Type B pancreatic cell (in vitro differentiated cells): ENCODE measurements around the gene PRKRIP1. TPM values are rescaled to one million over a fixed set of nuclear protein-coding genes. Genes with fewer than 3 reads are reported as not detected.
A peak's percentile ranks its signal among the peaks of the same experiment; 100 is the strongest.

Source experiments
- DNase-seq: peaks from one replicate; pipeline ENCODE4 v3.0.0; 2021; ENCODE audit warnings: mixed read lengths; ENCODE audit not compliant: unreplicated experiment; ENCODE audit errors: extremely low spot score
- H3K27ac Mint-ChIP-seq: 2 replicates; pipeline ENCODE4 v1.8.0; 2021; ENCODE audit warnings: mild to moderate bottlenecking, mixed read lengths
- H3K27me3 Mint-ChIP-seq: 2 replicates; pipeline ENCODE4 v1.8.0; 2021; ENCODE audit warnings: mixed read lengths
- H3K36me3 Mint-ChIP-seq: 2 replicates; pipeline ENCODE4 v1.8.0; 2021; ENCODE audit warnings: mixed read lengths
- H3K4me1 Mint-ChIP-seq: one replicate; pipeline ENCODE4 v1.8.0; 2021; ENCODE audit warnings: mixed read lengths; ENCODE audit not compliant: unreplicated experiment
- H3K4me3 Mint-ChIP-seq: 2 replicates; pipeline ENCODE4 v1.8.0; 2021; ENCODE audit warnings: mild to moderate bottlenecking, mixed read lengths
- H3K9me3 Mint-ChIP-seq: 2 replicates; pipeline ENCODE4 v1.8.0; 2021; ENCODE audit warnings: mixed read lengths
- CTCF ChIP-seq: fragments of 200-600 bp; sonication (generic); conservative IDR thresholded peaks from 2 replicates; pipeline ENCODE4 v1.5.0; 2021; ENCODE audit warnings: antibody characterized with exemption, mild to moderate bottlenecking
- total RNA-seq: library from RNA; stranded (reverse); gene quantifications from 2 replicates; pipeline ENCODE4 v1.2.1, GENCODE V29; 2021; ENCODE audit warnings: low replicate concordance

PRKRIP1 gene
- total RNA-seq, 1 donor from 2014 or later: 34.0 TPM

- H3K4me3 Mint-ChIP-seq: peak overlapping the region; percentile 84
- no peaks in the 10 kb centered on the region for H3K36me3 Mint-ChIP-seq
- TF ChIP-seq CTCF: no peak
- peaks cover 11% of the 10 kb centered on the region for H3K4me1 Mint-ChIP-seq
- DNase-seq: no peak
- no peaks in the 10 kb centered on the region for H3K9me3 Mint-ChIP-seq
- peak overlapping the region; percentile 86 for H3K27ac Mint-ChIP-seq
- H3K27me3 Mint-ChIP-seq: no peaks in the 10 kb centered on the region
These were observed 36.5 kb downstream of the PRKRIP1 start for GRCh38 chr7:102432442-102433218.

- DNase-seq: peak; percentile 86
- H3K4me3 Mint-ChIP-seq: peak within 1 kb of the TSS; percentile 90
- H3K27ac Mint-ChIP-seq: peak within 1 kb of the TSS; percentile 90
- no peaks in the 10 kb centered on the region for H3K27me3 Mint-ChIP-seq
- no peaks in the 10 kb centered on the region for H3K9me3 Mint-ChIP-seq
- TF ChIP-seq CTCF: no peak
- no peaks in the 10 kb centered on the region for H3K36me3 Mint-ChIP-seq
- peaks cover 11% of the 10 kb centered on the region for H3K4me1 Mint-ChIP-seq
These were observed 37.3 kb downstream of the PRKRIP1 start, which contains the start of gene ORAI2 for GRCh38 chr7:102433219-102434038. ORAI2 (plus strand) TSS chr7:102433575; CDS start chr7:102438957, 5,382 bp downstream.

- no peak for DNase-seq
- peak overlapping the region; percentile 90 for H3K4me3 Mint-ChIP-seq
- H3K4me1 Mint-ChIP-seq: peaks cover 11% of the 10 kb centered on the region
- TF ChIP-seq CTCF: no peak
- no peaks in the 10 kb centered on the region for H3K27me3 Mint-ChIP-seq
- H3K36me3 Mint-ChIP-seq: no peaks in the 10 kb centered on the region
- no peaks in the 10 kb centered on the region for H3K9me3 Mint-ChIP-seq
- H3K27ac Mint-ChIP-seq: peak overlapping the region; percentile 90
These were observed 37.9 kb downstream of the PRKRIP1 start for GRCh38 chr7:102434039-102434486.

- Mint-ChIP-seq H3K27ac (no peak overlapping the region), H3K4me3 (no peak overlapping the region), H3K36me3 (no peaks in the 10 kb centered on the region), H3K9me3 (no peaks in the 10 kb centered on the region), H3K27me3 (no peaks in the 10 kb centered on the region), H3K4me1 (peaks cover 11% of the 10 kb centered on the region)
- TF ChIP-seq CTCF: no peak
- DNase-seq: no peak
These were observed 40.0 kb downstream of the PRKRIP1 start for GRCh38 chr7:102436118-102436517.

GRCh38 chr7:102439963-102440795 is 44.0 kb downstream of the PRKRIP1 start:
- no peak overlapping the region for H3K4me3 Mint-ChIP-seq
- no peaks in the 10 kb centered on the region for H3K9me3 Mint-ChIP-seq
- no peaks in the 10 kb centered on the region for H3K36me3 Mint-ChIP-seq
- no peak for TF ChIP-seq CTCF
- DNase-seq: no peak
- H3K27ac Mint-ChIP-seq: no peak overlapping the region
- no peaks in the 10 kb centered on the region for H3K4me1 Mint-ChIP-seq
- H3K27me3 Mint-ChIP-seq: no peaks in the 10 kb centered on the region
